Heart left ventricle (tissue), 13 donors: Measurements from ENCODE around the gene KLHL29.

ENCODE experiments used
- POLR2A ChIP-seq, 2 donors: fragments of 450-650 bp; IDR thresholded peaks; one replicate each; pipeline ENCODE4 v1.6.1; 2017; ENCODE audit warnings: antibody characterized with exemption in 2 of 2, mild to moderate bottlenecking in 2 of 2, moderate library complexity in 2 of 2
- TF ChIP-seq, protein P1 (sequence below), 12 donors: fragments of 200-600 bp; sonication (generic) in 4 of 12; IDR thresholded peaks; one replicate each; pipeline versions ENCODE4 v1.5.0 to v1.8.0; 2018 to 2022; ENCODE audit warnings: antibody characterized with exemption in 12 of 12, mild to moderate bottlenecking in 5 of 12
- donor health status: ischemic (EF 13 %, LVEDD 7.1; RV severe dilation, severe dysfunction).
- donor health status: DM: no; HTN: yes; CAD: no.
- donor health status: DM: no; HTN: no; CAD: no.
- donor health status: ischemic (EF 25% LVEDD 6.9; RV normal size, moderate dysfunction).
- donor health status: ischemic (EF 25% LVEDD 5.7; RV mildly dilated, moderate dysfunction).
- donor health status: ischemic (EF 35%, LVEDD 5.7; RV mildly dilated, moderate dysfunction).
- donor health status: nonischemic (EF 11% LVEDD 7.7; RV severe dilation, severe dysfunction).
- donor health status: DM: yes; HTN: yes; CAD: no.
- donor health status: PGD.
- donor health status: ischemic (EF 29% LVEDD 5.4; RV normal size, mild dysfunction).
- donor health status: nonischemic (EF 23%, LVEDD 6.1; RV moderate dilation, normal function).

GRCh38 chr2:23546913-23547312, 161.9 kb downstream of the KLHL29 start:
- TF ChIP-seq, protein P1, sequence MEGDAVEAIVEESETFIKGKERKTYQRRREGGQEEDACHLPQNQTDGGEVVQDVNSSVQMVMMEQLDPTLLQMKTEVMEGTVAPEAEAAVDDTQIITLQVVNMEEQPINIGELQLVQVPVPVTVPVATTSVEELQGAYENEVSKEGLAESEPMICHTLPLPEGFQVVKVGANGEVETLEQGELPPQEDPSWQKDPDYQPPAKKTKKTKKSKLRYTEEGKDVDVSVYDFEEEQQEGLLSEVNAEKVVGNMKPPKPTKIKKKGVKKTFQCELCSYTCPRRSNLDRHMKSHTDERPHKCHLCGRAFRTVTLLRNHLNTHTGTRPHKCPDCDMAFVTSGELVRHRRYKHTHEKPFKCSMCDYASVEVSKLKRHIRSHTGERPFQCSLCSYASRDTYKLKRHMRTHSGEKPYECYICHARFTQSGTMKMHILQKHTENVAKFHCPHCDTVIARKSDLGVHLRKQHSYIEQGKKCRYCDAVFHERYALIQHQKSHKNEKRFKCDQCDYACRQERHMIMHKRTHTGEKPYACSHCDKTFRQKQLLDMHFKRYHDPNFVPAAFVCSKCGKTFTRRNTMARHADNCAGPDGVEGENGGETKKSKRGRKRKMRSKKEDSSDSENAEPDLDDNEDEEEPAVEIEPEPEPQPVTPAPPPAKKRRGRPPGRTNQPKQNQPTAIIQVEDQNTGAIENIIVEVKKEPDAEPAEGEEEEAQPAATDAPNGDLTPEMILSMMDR (IDR thresholded peaks at IDR 0.05) = no peak
- TF ChIP-seq POLR2A (IDR thresholded peaks at IDR 0.05) = no peak
